NCI-H2196 (cell line): ENCODE data around the gene ENDOG.
"Not testable (repeated sequence)": the region's sequence is repeated elsewhere in the genome, so short reads cannot be mapped to it uniquely, and the experiment has no call there.

Experiments used
- DNase-seq: peaks from one replicate; lab custom pipeline; 2025; ENCODE audit not compliant: unreplicated experiment; lab: John Stamatoyannopoulos, UW

ENDOG gene

DNA sequence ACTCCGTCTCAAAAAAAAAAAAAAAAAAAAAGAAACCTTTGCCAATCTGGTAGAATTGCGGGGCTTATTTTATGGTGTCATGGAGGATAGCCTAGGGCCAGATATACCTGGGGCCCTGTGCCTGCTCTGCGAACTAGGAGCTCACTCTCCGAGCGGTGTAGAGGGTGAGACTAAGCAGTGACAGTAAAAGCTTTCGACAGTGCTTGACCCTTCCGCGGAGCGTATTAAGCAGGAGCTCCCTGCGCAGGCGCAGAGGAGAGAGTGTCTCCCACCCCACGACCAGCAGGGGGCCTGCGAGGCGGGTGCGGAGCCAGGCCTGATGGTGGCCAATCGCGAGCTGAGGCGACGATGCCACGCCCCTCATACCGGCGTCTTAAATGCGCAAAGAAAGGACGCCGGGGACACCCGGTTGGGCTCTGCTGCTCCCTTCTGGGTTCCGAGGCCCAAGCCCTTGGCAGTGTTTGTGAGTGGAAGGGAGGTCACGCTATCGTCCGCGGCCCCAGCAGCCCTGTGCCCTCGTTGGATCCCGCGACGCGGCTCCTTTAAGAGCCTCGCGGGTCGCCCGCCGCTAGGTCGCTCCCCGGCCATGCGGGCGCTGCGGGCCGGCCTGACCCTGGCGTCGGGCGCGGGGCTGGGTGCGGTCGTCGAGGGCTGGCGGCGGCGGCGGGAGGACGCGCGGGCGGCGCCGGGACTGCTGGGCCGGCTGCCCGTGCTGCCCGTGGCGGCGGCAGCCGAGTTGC lies at the start of gene ENDOG:
Gene ENDOG (plus strand): TSS at position 402 of the 740 bp plus-strand sequence. CDS start 185 bp downstream, at position 587.
- DNase-seq = peak; percentile 98

- no peak for DNase-seq
Measured at GRCh38 chr9:128768606-128769005, 49.7 kb upstream of the ENDOG start.

DNA sequence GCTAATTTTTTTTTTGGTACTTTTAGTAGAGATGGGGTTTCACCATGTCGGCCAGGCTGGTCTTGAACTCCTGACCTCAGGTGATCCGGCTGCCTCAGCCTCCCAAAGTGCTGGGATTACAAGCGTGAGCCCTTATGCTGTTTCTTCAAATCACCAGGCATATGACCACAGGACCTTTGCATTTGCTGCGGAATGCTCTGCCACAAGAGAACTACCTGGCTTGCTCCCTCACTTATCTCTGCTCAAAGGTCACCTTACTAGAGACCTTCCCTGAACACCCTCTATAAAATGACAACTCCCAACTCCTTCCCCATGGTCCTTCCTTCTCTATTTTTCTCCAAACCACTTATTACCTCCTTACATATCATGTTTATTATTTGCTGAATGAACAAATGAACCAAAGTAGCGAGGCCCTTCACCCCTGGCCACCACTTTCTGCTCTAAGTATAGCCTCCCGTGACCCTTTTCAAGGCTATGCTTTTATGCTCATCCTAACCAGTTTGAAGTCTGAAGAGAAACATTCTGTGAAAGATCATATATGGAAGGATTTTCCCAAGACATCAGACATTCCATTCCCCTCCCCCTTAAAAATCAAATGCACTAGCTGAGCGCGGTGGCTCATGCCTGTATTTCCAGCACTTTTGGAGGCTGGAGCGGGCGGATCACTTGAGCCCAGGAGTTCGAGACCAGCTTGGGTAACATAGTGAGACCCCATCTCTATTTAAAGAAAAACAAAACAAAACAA lies 47.8 kb upstream of the ENDOG start:
- DNase-seq = no peak

DNA sequence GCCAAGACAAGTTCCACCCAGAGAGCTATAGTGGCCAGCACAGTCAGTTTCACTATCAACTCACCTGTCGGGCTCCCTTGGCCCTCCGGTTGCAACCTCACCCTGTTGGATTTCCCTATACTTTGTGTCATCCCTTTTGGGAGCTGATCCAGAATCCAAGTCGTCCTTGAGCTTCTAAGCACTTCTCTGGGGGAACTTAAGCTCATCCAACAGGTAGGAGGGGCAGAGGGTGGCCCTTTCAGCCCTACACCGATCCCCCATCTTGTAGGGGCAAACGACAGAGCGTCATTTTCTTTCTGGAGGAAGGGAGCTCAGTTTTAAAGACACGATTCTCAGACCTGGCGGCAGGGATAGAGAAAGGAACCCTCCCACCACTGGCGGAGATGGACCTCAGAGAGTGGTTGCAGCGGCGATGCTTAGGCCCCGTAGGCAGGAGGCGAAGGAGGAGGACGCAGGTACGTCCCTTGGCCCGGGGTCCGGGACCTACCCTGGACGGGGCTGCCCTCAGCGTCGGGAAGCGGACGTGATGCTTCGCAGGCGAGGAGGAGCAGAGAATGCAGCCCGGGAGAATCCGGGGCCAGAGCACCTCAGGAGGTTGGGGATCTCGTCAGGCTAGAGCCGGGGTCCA lies 47.1 kb upstream of the ENDOG start:
- no peak for DNase-seq

- DNase-seq = peak; percentile 93
Measured at GRCh38 chr9:128771745-128772519, 46.4 kb upstream of the ENDOG start, which contains the start of gene ZER1. Gene ZER1, minus strand, starts transcription at chr9:128771927. Its CDS starts 16,362 bp downstream, at chr9:128755565.

- no peak for DNase-seq
Measured at GRCh38 chr9:128773049-128773448, 45.3 kb upstream of the ENDOG start.

DNA sequence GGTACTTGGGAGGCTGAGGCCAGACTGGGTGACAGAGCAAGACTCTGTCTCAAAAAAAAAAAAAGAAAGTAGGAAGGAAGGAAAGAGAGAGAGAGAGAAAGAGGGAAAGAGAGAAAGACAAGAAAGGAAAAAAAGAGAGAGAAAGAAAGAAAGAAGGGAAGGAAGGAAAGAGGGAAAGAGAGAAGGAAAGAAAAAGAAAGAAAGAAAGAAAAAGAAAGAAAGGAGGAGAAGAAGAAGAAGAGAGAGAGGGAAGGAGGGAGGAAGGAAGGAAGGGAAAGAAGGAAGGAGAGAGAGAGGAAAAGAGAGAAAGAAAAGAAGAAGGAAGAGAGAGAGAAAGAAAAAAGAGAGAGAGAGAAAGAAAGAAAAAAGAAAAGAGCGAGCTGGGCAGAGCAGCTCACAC lies 43.5 kb upstream of the ENDOG start:
- DNase-seq = no peak

DNA sequence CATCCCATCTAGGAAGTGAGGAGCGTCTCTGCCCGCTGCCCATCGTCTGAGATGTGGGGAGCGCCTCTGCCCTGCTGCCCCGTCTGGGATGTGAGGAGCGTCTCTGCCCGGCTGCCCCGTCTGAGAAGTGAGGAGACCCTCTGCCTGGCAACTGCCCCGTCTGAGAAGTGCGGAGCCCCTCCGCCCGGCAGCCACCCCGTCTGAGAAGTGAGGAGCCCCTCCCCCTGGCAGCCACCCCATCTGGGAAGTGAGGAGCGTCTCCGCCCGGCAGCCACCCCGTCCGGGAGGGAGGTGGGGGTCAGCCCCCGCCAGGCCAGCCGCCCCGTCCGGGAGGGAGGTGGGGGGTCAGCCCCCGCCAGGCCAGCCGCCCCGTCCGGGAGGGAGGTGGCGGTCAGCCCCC lies 38.2 kb upstream of the ENDOG start:
- not testable (repeated sequence) for DNase-seq

GRCh38 chr9:128781187-128782070 lies 36.9 kb upstream of the ENDOG start:
- DNase-seq = no peak

- DNase-seq = no peak
Measured at GRCh38 chr9:128782669-128783068, 35.6 kb upstream of the ENDOG start.

- DNase-seq = no peak
Measured at GRCh38 chr9:128785427-128785826, 32.9 kb upstream of the ENDOG start.

GRCh38 chr9:128786681-128787601 lies 31.4 kb upstream of the ENDOG start, which contains the start of gene TBC1D13:
Gene TBC1D13, plus strand, starts transcription at chr9:128787253. Its CDS starts 101 bp downstream, at chr9:128787354.
- peak; percentile 83 for DNase-seq

DNA sequence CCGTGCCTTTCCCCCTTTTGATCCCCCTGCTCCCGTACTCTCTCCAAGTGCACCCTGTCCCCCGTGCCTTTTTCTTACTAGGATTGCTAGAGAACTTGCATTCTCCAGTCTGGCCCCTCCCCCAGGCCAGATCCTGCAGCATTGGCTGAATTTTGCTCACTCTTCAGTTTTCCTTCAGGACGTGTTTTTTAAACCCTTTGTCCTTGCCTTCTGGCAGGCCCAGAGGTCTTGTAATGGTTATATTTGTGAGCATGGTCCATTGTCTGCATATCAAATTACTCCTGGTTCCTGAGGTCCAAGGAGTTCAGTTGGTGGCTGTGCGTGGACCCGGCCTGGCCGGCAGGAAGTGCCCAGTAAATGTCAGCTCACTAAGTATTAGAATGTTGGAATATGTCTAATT lies 30.6 kb upstream of the ENDOG start:
- no peak for DNase-seq

DNA sequence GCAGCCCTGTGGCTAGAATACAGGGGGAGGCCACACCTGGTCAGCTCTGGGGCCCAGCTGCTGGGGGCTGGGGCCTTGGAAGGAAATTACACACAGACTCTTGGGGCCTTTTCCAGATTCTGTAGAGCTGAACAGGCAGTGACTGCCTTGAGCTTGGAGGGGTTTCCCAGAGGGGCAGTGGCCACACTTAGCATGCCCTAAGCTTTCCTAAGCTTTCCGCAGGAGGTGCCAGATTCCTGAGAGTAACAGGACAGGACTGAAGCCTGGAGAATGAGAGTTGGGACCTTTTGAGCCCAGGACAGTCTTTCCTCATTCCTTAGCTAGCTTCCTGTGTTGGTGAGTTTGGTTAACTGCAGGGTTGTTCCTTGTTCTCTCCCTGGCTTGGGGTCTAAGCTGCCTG lies 29.9 kb upstream of the ENDOG start:
- no peak for DNase-seq

GRCh38 chr9:128790536-128790935 lies 27.8 kb upstream of the ENDOG start:
- DNase-seq = no peak

- no peak for DNase-seq
Measured at GRCh38 chr9:128792134-128792533, 26.2 kb upstream of the ENDOG start.

DNA sequence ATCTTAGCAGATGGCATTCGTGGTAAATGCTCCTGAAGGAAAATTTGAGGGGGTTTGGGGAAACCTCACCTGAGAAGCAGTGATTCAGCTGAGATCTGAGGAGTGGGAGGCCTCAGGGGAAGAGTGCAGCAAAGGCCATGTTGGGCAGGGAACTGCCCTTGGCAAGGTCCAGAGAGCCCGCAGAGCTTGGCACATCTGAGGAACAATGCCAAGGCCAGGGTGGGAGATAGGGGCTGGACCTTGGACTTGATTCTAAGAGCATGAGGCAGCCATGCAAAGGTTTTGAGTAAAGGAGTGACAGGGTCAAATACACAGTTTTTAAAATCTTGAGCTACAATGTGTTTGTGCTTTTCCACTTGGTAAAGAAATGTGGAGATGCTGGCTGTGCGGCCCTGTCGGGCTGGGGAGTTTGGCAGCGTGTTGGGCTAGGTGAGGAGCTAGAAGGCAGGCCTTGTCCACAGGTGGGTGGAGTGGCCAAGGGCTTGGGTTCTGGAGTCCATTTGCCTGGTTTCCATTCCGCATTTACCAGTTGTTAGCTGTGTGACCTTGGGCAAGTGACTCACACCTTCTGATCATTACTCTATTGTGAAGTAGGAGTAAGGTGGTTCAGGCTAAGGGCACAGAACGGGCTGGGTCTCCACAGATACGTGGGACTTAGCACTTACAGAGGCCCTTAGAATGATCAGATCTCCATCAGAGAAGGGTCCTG lies 25.2 kb upstream of the ENDOG start:
- no peak for DNase-seq

- not testable (repeated sequence) for DNase-seq
Measured at GRCh38 chr9:128794961-128795360, 23.3 kb upstream of the ENDOG start.
